ENCODE results near the gene SLC22A4. TPM values are rescaled to one million over a fixed set of nuclear protein-coding genes. Genes with fewer than 3 reads are reported as not detected.
A peak's percentile ranks its signal among the peaks of the same experiment; 100 is the strongest.

Gene SLC22A4
- total and polyA plus RNA-seq, 9 donors = 0.72 to 7.7 (median 2.3) TPM

DNA sequence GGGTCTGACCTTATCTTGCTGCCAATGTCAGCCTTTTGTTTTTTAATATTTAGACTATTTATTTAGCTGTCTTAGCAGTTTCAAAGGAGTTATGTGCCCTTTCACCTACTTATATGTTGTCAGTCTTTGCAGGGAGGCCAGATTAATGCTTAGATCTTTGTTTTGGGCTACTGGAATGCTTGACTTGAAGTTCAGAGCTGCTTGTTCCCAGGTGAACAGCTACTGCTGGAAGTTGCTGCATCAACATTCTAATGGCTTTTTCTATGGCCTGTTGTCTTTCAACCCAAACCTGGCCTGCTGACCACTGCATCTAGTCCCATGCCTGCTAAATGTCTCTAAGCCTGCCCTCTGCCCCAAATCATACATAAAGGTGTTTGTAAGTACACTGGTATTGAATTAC lies 78.3 kb downstream of the SLC22A4 start:
- no peak overlapping the region for H3K4me3 ChIP-seq
- no peaks in the 10 kb centered on the region for H3K27me3 ChIP-seq
- H3K9me3 ChIP-seq = no peaks in the 10 kb centered on the region
- H3K27ac ChIP-seq = no peak overlapping the region
- no peak for DNase-seq
- H3K4me1 ChIP-seq (ENCODE audit: insufficient read depth) = peaks cover 4% of the 10 kb centered on the region
- H3K36me3 ChIP-seq = no peaks in the 10 kb centered on the region
- intact Hi-C loops (cut with DNase I) = loop anchor here in 2 of 4 donors (10.0 kb wide), 1 partner anchor 78 kb away; the partner anchor contains the start of gene SLC22A4 (in 2 of the 2)
- TF ChIP-seq EP300 (IDR thresholded peaks at IDR 0.05) (no peak), POLR2A (IDR thresholded peaks at IDR 0.05) (no peak)
- TF ChIP-seq, protein P1, sequence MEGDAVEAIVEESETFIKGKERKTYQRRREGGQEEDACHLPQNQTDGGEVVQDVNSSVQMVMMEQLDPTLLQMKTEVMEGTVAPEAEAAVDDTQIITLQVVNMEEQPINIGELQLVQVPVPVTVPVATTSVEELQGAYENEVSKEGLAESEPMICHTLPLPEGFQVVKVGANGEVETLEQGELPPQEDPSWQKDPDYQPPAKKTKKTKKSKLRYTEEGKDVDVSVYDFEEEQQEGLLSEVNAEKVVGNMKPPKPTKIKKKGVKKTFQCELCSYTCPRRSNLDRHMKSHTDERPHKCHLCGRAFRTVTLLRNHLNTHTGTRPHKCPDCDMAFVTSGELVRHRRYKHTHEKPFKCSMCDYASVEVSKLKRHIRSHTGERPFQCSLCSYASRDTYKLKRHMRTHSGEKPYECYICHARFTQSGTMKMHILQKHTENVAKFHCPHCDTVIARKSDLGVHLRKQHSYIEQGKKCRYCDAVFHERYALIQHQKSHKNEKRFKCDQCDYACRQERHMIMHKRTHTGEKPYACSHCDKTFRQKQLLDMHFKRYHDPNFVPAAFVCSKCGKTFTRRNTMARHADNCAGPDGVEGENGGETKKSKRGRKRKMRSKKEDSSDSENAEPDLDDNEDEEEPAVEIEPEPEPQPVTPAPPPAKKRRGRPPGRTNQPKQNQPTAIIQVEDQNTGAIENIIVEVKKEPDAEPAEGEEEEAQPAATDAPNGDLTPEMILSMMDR (IDR thresholded peaks at IDR 0.05) = no peak

DNA sequence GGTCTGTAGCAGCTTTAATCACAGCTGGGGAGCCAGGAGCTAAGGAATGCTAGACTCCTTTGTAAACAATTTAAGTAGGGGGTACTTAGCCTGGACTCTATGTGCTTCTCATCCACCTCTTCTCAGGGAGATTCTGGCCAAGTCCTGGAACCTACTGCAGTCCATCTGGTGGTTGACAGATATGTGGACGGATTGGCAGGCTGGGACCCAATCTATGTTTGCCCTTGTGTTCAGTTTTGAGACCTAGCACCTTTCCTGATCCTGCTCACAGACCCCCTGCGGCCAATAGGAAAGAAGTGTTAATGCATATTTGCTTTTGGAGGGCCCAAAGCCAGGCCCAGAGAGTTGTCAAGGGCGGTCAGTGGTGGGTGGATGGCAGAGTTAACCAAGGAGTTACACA lies 81.8 kb downstream of the SLC22A4 start:
- no peak for DNase-seq
- TF ChIP-seq, protein P1 (IDR thresholded peaks at IDR 0.05) = no peak
- TF ChIP-seq POLR2A (IDR thresholded peaks at IDR 0.05) (no peak), EP300 (IDR thresholded peaks at IDR 0.05) (no peak)
- H3K4me3 ChIP-seq = no peak overlapping the region
- H3K27me3 ChIP-seq = no peaks in the 10 kb centered on the region
- WGBS, 3 donors = 94 to 98% (median 98%) methylated on average over 3 of the region's 3 CpGs
- H3K27ac ChIP-seq = no peak overlapping the region
- H3K4me1 ChIP-seq (ENCODE audit: insufficient read depth) = no peaks in the 10 kb centered on the region
- no peaks in the 10 kb centered on the region for H3K36me3 ChIP-seq
- H3K9me3 ChIP-seq = no peaks in the 10 kb centered on the region
- intact Hi-C loops (cut with DNase I) = loop anchor here in 2 of 4 donors (10.0 kb wide), 1 partner anchor 81 kb away; the partner anchor contains the start of gene SLC22A4 (in 2 of the 2)

DNA sequence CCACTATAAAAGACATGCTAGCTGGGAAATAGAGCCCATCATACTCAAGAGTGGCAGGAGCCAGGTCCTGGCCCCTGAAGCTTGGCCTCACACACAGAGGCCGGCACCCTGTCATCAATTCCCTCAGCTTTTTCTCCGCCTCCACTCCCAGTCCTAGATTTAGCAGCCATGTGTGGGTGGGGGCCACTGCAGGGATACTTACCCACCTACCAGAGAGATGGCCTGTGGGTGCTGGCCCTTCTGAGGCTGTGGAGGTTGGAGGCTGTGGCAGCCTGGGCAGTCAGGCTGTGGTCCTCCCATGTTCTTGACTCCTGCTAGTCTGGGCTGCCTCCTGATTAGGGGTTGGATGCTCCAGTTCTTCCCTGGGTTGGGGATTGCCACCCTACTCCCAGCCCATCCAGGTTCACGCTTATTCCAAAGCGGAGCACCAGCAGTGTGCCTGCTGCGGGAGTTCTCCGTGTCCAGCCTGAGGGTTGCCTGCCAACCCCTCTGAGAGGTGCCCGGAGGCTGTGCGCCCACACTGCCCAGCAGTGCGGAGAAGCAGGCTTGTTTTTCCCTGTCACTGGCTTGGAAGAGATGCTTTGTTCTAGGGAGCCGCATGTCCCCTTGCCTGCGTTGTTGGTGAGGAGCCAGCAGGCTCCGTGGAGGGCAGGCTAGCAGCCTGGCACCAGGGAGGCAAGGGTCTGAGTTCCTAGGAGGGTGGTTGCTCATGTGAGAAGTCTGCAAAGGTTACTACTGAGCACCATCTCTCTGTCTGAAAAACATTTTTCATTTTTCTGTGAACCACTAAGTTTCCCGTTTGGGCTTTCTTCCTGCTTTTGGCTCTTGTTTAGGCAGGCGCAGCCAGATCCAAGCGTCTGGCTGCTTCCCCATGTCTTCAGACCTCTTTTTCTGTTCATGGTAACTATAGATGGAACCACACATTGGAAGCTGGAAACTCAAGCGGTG lies 82.8 kb downstream of the SLC22A4 start:
- TF ChIP-seq, protein P1 (IDR thresholded peaks at IDR 0.05) = no peak
- TF ChIP-seq EP300 (IDR thresholded peaks at IDR 0.05) (no peak), POLR2A (IDR thresholded peaks at IDR 0.05) (no peak)
- H3K9me3 ChIP-seq = no peaks in the 10 kb centered on the region
- 60 to 67% (median 62%) methylated on average over 12 to 16 of the region's 16 CpGs for WGBS, 3 donors
- no peaks in the 10 kb centered on the region for H3K36me3 ChIP-seq
- intact Hi-C loops (cut with DNase I) = loop anchor here in 2 of 4 donors (10.0 kb wide), 1 partner anchor 82 kb away; the partner anchor contains the start of gene SLC22A4 (in 2 of the 2)
- peak in 1 of 5 donors; percentile 14 for DNase-seq
- H3K27ac ChIP-seq = peak overlapping the region in 1 of 2 donors; percentile 28
- no peak overlapping the region for H3K4me3 ChIP-seq
- H3K27me3 ChIP-seq = no peaks in the 10 kb centered on the region
- no peaks in the 10 kb centered on the region for H3K4me1 ChIP-seq (ENCODE audit: insufficient read depth)

DNA sequence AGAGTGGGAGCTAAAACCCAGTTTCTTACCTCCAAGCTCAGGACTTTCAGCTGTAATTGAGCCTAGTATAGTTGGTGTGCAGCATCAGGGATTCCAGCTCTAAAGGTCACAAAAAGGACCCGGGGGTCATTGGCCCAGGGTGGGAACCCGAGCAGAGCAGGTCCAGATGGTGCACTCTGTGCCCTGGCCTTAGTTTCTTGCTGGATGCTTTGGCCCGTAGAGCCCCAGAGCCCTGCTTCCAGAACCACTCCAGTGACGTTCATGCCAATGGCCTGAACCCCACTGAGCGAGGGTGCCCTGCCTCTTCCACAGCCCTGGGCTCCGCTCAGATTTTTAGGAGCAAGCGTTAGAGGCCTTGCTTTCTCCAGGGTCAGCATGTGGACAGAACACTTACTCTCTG lies 83.5 kb downstream of the SLC22A4 start:
- TF ChIP-seq, protein P1 (IDR thresholded peaks at IDR 0.05) = no peak
- TF ChIP-seq POLR2A (IDR thresholded peaks at IDR 0.05) (no peak), EP300 (IDR thresholded peaks at IDR 0.05) (no peak)
- Histone ChIP-seq H3K27ac (no peak overlapping the region), H3K27me3 (no peaks in the 10 kb centered on the region), H3K9me3 (no peaks in the 10 kb centered on the region), H3K36me3 (no peaks in the 10 kb centered on the region), H3K4me3 (no peak overlapping the region), H3K4me1 (ENCODE audit: insufficient read depth) (no peaks in the 10 kb centered on the region)
- intact Hi-C loops (cut with DNase I) = loop anchor here in 2 of 4 donors (10.0 kb wide), 1 partner anchor 83 kb away; the partner anchor contains the start of gene SLC22A4 (in 2 of the 2)
- no peak for DNase-seq
- WGBS, 3 donors = 72 to 82% (median 82%) methylated on average over 7 of the region's 7 CpGs

All from ovary (tissue), 9 donors.